ENCODE results near the gene UBE3D. TPM values are rescaled to one million over a fixed set of nuclear protein-coding genes. Genes with fewer than 3 reads are reported as not detected.

The UBE3D gene
- total RNA-seq, 1 experiment from 2014 or later: 10.9 TPM

DNA sequence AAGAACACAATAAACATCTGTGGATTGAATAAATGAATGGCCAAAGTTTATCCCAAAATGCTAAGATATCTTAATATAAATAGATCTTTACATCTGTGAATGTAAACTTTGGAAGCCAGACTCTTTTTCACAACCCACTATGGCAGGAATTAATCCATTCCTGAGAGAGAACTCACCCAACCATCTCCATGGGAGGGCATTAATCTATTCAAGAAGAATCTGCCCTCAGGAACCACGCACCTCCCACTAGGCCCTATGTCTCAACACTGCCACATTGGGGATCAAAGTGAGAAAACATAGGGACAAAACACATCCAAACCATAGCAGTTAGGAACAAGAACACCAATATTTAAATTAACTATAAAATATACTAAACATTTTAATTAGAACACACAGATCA, 3.4 kb downstream of the UBE3D start:
- peaks cover 11% of the 10 kb centered on the region for H3K36me3 Mint-ChIP-seq (ENCODE audit: insufficient read depth, unreplicated experiment)
- Histone ChIP-seq H3K4me3 (ENCODE audit: low read depth, low read length) (no peak overlapping the region), H3K9me3 (no peaks in the 10 kb centered on the region), H3K36me3 (ENCODE audit: control insufficient read depth, insufficient read depth, low read length) (no peaks in the 10 kb centered on the region; the same call in 1 of the 2 replicates), H3K4me1 (no peaks in the 10 kb centered on the region; the same call in 1 of the 2 replicates), H3K27me3 (replicated peaks; ENCODE audit: control insufficient read depth, insufficient read depth, low read length) (no peaks in the 10 kb centered on the region)
- ChIA-PET CTCF (no interaction called here), POLR2A (no interaction called here)
- peaks cover 5% of the 10 kb centered on the region for H3K4me1 Mint-ChIP-seq (ENCODE audit: low read depth, unreplicated experiment)
- H3K27me3 Mint-ChIP-seq (ENCODE audit: insufficient read depth, unreplicated experiment): no peaks in the 10 kb centered on the region
- H3K9me3 Mint-ChIP-seq (ENCODE audit: unreplicated experiment): no peaks in the 10 kb centered on the region
- BruUV-seq (replicated peaks): no TSS peak
- TF ChIP-seq, protein P1, sequence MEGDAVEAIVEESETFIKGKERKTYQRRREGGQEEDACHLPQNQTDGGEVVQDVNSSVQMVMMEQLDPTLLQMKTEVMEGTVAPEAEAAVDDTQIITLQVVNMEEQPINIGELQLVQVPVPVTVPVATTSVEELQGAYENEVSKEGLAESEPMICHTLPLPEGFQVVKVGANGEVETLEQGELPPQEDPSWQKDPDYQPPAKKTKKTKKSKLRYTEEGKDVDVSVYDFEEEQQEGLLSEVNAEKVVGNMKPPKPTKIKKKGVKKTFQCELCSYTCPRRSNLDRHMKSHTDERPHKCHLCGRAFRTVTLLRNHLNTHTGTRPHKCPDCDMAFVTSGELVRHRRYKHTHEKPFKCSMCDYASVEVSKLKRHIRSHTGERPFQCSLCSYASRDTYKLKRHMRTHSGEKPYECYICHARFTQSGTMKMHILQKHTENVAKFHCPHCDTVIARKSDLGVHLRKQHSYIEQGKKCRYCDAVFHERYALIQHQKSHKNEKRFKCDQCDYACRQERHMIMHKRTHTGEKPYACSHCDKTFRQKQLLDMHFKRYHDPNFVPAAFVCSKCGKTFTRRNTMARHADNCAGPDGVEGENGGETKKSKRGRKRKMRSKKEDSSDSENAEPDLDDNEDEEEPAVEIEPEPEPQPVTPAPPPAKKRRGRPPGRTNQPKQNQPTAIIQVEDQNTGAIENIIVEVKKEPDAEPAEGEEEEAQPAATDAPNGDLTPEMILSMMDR (IDR thresholded peaks at IDR 0.05; ENCODE audit: insufficient read depth in 1 of 2, low read depth in 1 of 2, low read length in 1 of 2, severe bottlenecking in 1 of 2, unreplicated experiment in 1 of 2): no peak
- no peak overlapping the region for H3K4me3 Mint-ChIP-seq (ENCODE audit: unreplicated experiment)
- intact Hi-C loops (cut with micrococcal nuclease; ENCODE audit: unreplicated experiment): no loop called here
- H3K27ac Mint-ChIP-seq (ENCODE audit: unreplicated experiment): no peak overlapping the region
- no peak for DNase-seq

DNA sequence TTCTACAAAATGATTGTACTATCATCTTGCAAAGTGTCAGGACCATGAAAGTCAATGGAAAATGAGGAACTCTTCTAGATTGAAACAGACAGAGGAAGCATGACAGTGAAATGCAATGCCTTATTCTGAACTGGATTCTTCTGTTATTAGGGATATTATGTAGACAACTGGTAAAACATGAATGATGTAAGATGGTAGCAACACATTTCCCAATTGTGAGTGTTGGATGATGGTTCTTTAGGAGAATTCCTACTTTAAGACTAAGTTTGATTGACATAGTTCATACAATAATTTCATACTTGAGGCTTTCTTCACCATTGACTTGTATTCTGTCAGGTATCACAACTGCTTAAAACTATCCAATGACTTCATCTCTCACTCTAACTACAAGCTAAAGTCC, 4.5 kb downstream of the UBE3D start:
- TF ChIP-seq, protein P1 (IDR thresholded peaks at IDR 0.05; ENCODE audit: insufficient read depth in 1 of 2, low read depth in 1 of 2, low read length in 1 of 2, severe bottlenecking in 1 of 2, unreplicated experiment in 1 of 2): no peak
- Mint-ChIP-seq H3K4me1 (ENCODE audit: low read depth, unreplicated experiment) (peaks cover 4% of the 10 kb centered on the region), H3K4me3 (ENCODE audit: unreplicated experiment) (no peak overlapping the region), H3K27me3 (ENCODE audit: insufficient read depth, unreplicated experiment) (no peaks in the 10 kb centered on the region), H3K36me3 (ENCODE audit: insufficient read depth, unreplicated experiment) (peaks cover 17% of the 10 kb centered on the region), H3K27ac (ENCODE audit: unreplicated experiment) (no peak overlapping the region), H3K9me3 (ENCODE audit: unreplicated experiment) (no peaks in the 10 kb centered on the region)
- BruUV-seq (replicated peaks): no TSS peak
- ChIA-PET POLR2A (no interaction called here), CTCF (no interaction called here)
- Histone ChIP-seq H3K4me1 (no peaks in the 10 kb centered on the region), H3K27me3 (replicated peaks; ENCODE audit: control insufficient read depth, insufficient read depth, low read length) (no peaks in the 10 kb centered on the region), H3K36me3 (ENCODE audit: control insufficient read depth, insufficient read depth, low read length) (no peaks in the 10 kb centered on the region; the same call in 1 of the 2 replicates), H3K4me3 (ENCODE audit: low read depth, low read length) (no peak overlapping the region), H3K9me3 (no peaks in the 10 kb centered on the region)
- DNase-seq: no peak
- intact Hi-C loops (cut with micrococcal nuclease; ENCODE audit: unreplicated experiment): no loop called here

DNA sequence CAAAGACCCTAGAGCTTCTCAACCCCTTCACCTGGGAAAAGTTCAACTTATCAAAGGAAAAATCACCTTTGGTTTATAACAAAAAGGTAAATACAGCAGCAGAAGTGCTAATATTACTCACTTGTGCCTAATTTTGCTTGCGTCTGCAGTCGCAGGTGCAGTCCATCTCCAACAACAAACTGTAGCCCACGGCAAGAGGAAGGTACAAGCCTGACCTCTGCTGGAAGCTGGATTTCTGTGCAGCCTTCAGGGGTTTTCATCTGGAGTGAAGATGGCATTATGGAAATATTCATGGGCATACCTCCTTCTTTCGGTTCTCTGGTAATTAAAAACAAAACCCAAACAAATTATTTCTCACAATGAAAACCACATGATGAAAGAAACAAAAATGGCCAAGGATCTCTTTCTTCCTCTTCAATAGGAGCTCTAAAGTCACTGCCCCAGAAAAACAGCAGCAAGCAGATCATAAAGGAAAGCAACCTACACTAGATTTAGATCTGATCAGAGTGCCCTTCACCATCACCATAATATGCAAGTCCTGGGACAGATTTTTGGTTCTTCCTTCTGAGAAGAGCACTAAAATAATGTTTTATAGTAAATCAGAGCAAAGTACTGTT, 7.8 kb downstream of the UBE3D start:
- TF ChIP-seq, protein P1 (IDR thresholded peaks at IDR 0.05; ENCODE audit: insufficient read depth in 1 of 2, low read depth in 1 of 2, low read length in 1 of 2, severe bottlenecking in 1 of 2, unreplicated experiment in 1 of 2): peak; percentile 68 to 87
- ChIA-PET POLR2A (no interaction called here), CTCF (interaction anchor here (0.5 to 0.9 kb wide), 5 partner anchors 10 to 844 kb away, joined by 3 to 5 read pairs (median 3); partner anchors contain the start of gene DOP1A)
- Mint-ChIP-seq H3K4me3 (ENCODE audit: unreplicated experiment) (no peak overlapping the region), H3K27me3 (ENCODE audit: insufficient read depth, unreplicated experiment) (no peaks in the 10 kb centered on the region), H3K9me3 (ENCODE audit: unreplicated experiment) (no peaks in the 10 kb centered on the region), H3K36me3 (ENCODE audit: insufficient read depth, unreplicated experiment) (peaks cover 26% of the 10 kb centered on the region), H3K27ac (ENCODE audit: unreplicated experiment) (no peak overlapping the region), H3K4me1 (ENCODE audit: low read depth, unreplicated experiment) (no peaks in the 10 kb centered on the region)
- peak in 1 of 2 experiments; percentile 53 for DNase-seq
- H3K4me1 ChIP-seq: no peaks in the 10 kb centered on the region
- H3K9me3 ChIP-seq: no peaks in the 10 kb centered on the region
- H3K27me3 ChIP-seq (replicated peaks; ENCODE audit: control insufficient read depth, insufficient read depth, low read length): no peaks in the 10 kb centered on the region
- no peak overlapping the region for H3K4me3 ChIP-seq (ENCODE audit: low read depth, low read length)
- no TSS peak for BruUV-seq (replicated peaks)
- H3K36me3 ChIP-seq (ENCODE audit: control insufficient read depth, insufficient read depth, low read length): no peaks in the 10 kb centered on the region; the same call in 1 of the 2 replicates
- intact Hi-C loops (cut with micrococcal nuclease; ENCODE audit: unreplicated experiment): loop anchor here (1.0 to 10.0 kb wide), 6 partner anchors 141 to 788 kb away; partner anchors contain the start of gene TPBG

All from Caco-2 (cell line).